GM23338 (cell line): ENCODE results near the gene WDR27. TPM values are rescaled to one million over a fixed set of nuclear protein-coding genes. Genes with fewer than 3 reads are reported as not detected.

Source experiments
- ATAC-seq: fragments of 200-7000 bp; cut with Tn5 transposase; 3 replicates; pipeline ENCODE4 v1.9.1; 2020
- DNase-seq: peaks from one replicate; pipeline ENCODE4 v3.0.0-alpha.2; 2015; ENCODE audit warnings: low spot score
- H2AFZ ChIP-seq: fragments of 200-600 bp; sonication (generic); 2 replicates; pipeline ENCODE4 v1.8.0; 2016; ENCODE audit warnings: antibody characterized with exemption, mild to moderate bottlenecking, moderate library complexity
- H3F3A ChIP-seq: fragments of 200-600 bp; sonication (generic); replicated peaks from 2 replicates; pipeline ENCODE4 v1.8.0; 2017; ENCODE audit warnings: antibody characterized with exemption, mixed run types, low read depth
- H3K27ac ChIP-seq: fragments of 200-600 bp; sonication (generic); 2 replicates; pipeline ENCODE4 v1.6.1; 2016; ENCODE audit warnings: low read depth
- H3K27me3 ChIP-seq: fragments of 200-600 bp; sonication (generic); 2 replicates; pipeline ENCODE4 v1.8.0; 2016; ENCODE audit warnings: mild to moderate bottlenecking, mixed run types, moderate library complexity; ENCODE audit not compliant: insufficient read depth
- H3K36me3 ChIP-seq: fragments of 200-600 bp; sonication (generic); 2 replicates; pipeline ENCODE4 v1.8.0; 2016; ENCODE audit warnings: mild to moderate bottlenecking; ENCODE audit not compliant: insufficient read depth
- H3K4me1 ChIP-seq: fragments of 200-600 bp; sonication (generic); 2 replicates; pipeline ENCODE4 v1.8.0; 2016; ENCODE audit warnings: mild to moderate bottlenecking, moderate library complexity; ENCODE audit not compliant: insufficient read depth
- H3K4me2 ChIP-seq: fragments of 200-600 bp; sonication (generic); 2 replicates; pipeline ENCODE4 v1.7.1; 2017; ENCODE audit warnings: mixed run types
- H3K4me3 ChIP-seq: fragments of 200-600 bp; sonication (generic); 2 replicates; pipeline ENCODE4 v1.6.1; 2016; ENCODE audit warnings: mixed run types
- H3K79me2 ChIP-seq: fragments of 200-600 bp; sonication (generic); replicated peaks from 2 replicates; pipeline ENCODE4 v1.8.0; 2017; ENCODE audit warnings: mild to moderate bottlenecking; ENCODE audit not compliant: insufficient read depth
- H3K9me2 ChIP-seq: fragments of 200-600 bp; sonication (generic); 2 replicates; pipeline ENCODE4 v1.8.0; 2017; ENCODE audit not compliant: insufficient read depth
- H4K20me1 ChIP-seq: fragments of 200-600 bp; sonication (generic); replicated peaks from 2 replicates; pipeline ENCODE4 v1.8.0; 2017; ENCODE audit warnings: mild to moderate bottlenecking; ENCODE audit not compliant: insufficient read depth
- H3K27ac Mint-ChIP-seq: 2 replicates; pipeline ENCODE4 v1.8.0; 2020; ENCODE audit warnings: inconsistent platforms, mild to moderate bottlenecking, moderate library complexity, mixed read lengths
- H3K27me3 Mint-ChIP-seq: 3 replicates; pipeline ENCODE4 v1.8.0; 2022; ENCODE audit warnings: low read depth, mild to moderate bottlenecking, moderate library complexity, mixed read lengths, inconsistent platforms; ENCODE audit not compliant: insufficient read depth, poor library complexity
- H3K36me3 Mint-ChIP-seq: 3 replicates; pipeline ENCODE4 v1.8.0; 2021; ENCODE audit warnings: low read depth, mild to moderate bottlenecking, inconsistent platforms, moderate library complexity, mixed read lengths
- H3K4me1 Mint-ChIP-seq: 3 replicates; pipeline ENCODE4 v1.8.0; 2020; ENCODE audit warnings: mild to moderate bottlenecking, inconsistent platforms, mixed read lengths
- H3K4me3 Mint-ChIP-seq: 3 replicates; pipeline ENCODE4 v1.8.0; 2021; ENCODE audit warnings: moderate library complexity, mild to moderate bottlenecking, inconsistent platforms, mixed read lengths
- H3K9me3 Mint-ChIP-seq: 3 replicates; pipeline ENCODE4 v1.8.0; 2020; ENCODE audit warnings: moderate library complexity, mild to moderate bottlenecking, inconsistent platforms, mixed read lengths
- CREB1 ChIP-seq: fragments of 250-450 bp; sonication (Bioruptor Pico); IDR thresholded peaks from 2 replicates; pipeline ENCODE4 v1.5.0; 2020; ENCODE audit warnings: low read depth, mild to moderate bottlenecking, moderate library complexity
- EZH2 ChIP-seq: fragments of 200-600 bp; sonication (generic); IDR thresholded peaks from one replicate; pipeline ENCODE4 v1.8.0; 2017; ENCODE audit warnings: antibody characterized with exemption, mild to moderate bottlenecking, low read depth; ENCODE audit not compliant: unreplicated experiment
- JUNB ChIP-seq: IDR thresholded peaks from one replicate; pipeline ENCODE4 v1.6.1; 2016; ENCODE audit warnings: antibody characterized with exemption; ENCODE audit not compliant: unreplicated experiment
- POLR2AphosphoS5 ChIP-seq: IDR thresholded peaks from 2 replicates; pipeline ENCODE4 v1.6.1; 2016; ENCODE audit warnings: antibody characterized with exemption, low read depth
- STAT1 ChIP-seq: IDR thresholded peaks from one replicate; pipeline ENCODE4 v1.6.1; 2016; ENCODE audit warnings: antibody characterized with exemption; ENCODE audit not compliant: unreplicated experiment
- ZNF462 ChIP-seq: fragments of 250-450 bp; sonication (Bioruptor Pico); IDR thresholded peaks from 2 replicates; pipeline ENCODE4 v1.5.0; 2020; ENCODE audit warnings: mild to moderate bottlenecking, moderate library complexity
- polyA plus RNA-seq: library from polyadenylated mRNA; unstranded; fragments of >200 nt; fragmentation: Nextera tagmentation; extraction: Ambion mirVana; gene quantifications from 2 replicates; pipeline ENCODE4 v1.2.1, GENCODE V29; 2016
- total RNA-seq: library from RNA; depleted of rRNA; stranded (reverse); fragments of >200 nt; shearing (Covaris generic); gene quantifications from 2 replicates; pipeline ENCODE4 v1.2.3, GENCODE V29; 2014

The WDR27 gene
- total and polyA plus RNA-seq, 2 experiments from 2014 or later, result 55.3 to 80.4 TPM

GRCh38 chr6:169495601-169496000 lies 206.2 kb downstream of the WDR27 start (continued):
- no peak for TF ChIP-seq ZNF462 (CRISPR knock-in tag)
- TF ChIP-seq CREB1 (CRISPR knock-in tag), result no peak
- TF ChIP-seq STAT1, result no peak

GRCh38 chr6:169494038-169494437 lies 207.8 kb downstream of the WDR27 start:
- Mint-ChIP-seq H3K27me3 (peaks cover 3% of the 10 kb centered on the region), H3K9me3 (no peaks in the 10 kb centered on the region), H3K4me1 (peaks cover under 1% of the 10 kb centered on the region; the same call in 1 of the 3 replicates), H3K27ac (no peak overlapping the region), H3K36me3 (no peaks in the 10 kb centered on the region; the same call in 2 of the 3 replicates), H3K4me3 (no peak overlapping the region)
- Histone ChIP-seq H3K79me2 (no peaks in the 10 kb centered on the region), H2AFZ (no peak overlapping the region), H3K9me2 (no peaks in the 10 kb centered on the region), H3K27ac (no peak overlapping the region), H4K20me1 (no peaks in the 10 kb centered on the region), H3K36me3 (no peaks in the 10 kb centered on the region), H3K4me1 (no peaks in the 10 kb centered on the region), H3K4me3 (no peak overlapping the region), H3K27me3 (no peaks in the 10 kb centered on the region), H3F3A (no peaks in the 10 kb centered on the region), H3K4me2 (no peak overlapping the region)
- DNase-seq (no peak), ATAC-seq (no peak)
- TF ChIP-seq JUNB (no peak), EZH2 (no peak), ZNF462 (CRISPR knock-in tag) (no peak), POLR2AphosphoS5 (no peak)
